HG02623 (cell line): Measurements from ENCODE around the gene GAL3ST2.

Source experiments
- ATAC-seq: cut with Tn5 transposase; IDR thresholded peaks from one replicate; pipeline ENCODE4 v1.9.1; 2021; ENCODE audit warnings: moderate library complexity; ENCODE audit not compliant: unreplicated experiment

Gene GAL3ST2

DNA sequence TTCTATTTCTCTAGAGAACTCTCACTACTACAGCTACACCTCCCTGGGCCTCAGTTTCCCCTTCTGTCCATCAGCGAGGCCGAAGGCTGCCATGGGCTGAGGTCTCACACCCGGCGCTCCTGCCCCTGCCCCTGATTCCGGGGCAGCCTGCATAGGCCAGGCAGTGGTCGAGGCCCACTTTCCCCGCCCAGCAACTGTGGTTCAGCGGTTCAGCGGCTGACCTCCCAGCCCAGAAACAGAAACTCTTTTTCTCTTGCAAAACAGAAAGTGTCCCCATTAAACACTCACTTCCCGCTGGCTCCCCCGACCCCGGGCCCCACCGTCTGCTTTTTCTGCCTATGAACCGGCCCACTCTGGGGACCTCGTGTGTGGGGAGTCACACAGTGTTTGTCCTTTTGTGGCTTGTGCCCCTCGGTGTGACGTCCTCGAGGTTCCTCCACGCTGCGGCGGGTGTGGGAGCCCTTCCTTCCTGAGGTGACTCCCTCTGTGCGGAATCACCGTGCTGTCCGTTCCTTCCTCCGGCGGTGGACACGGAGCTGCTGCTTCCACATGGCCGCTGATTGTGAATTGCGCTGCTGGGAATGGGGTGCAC is 66.1 kb downstream of the GAL3ST2 start:
- ATAC-seq, result no peak

DNA sequence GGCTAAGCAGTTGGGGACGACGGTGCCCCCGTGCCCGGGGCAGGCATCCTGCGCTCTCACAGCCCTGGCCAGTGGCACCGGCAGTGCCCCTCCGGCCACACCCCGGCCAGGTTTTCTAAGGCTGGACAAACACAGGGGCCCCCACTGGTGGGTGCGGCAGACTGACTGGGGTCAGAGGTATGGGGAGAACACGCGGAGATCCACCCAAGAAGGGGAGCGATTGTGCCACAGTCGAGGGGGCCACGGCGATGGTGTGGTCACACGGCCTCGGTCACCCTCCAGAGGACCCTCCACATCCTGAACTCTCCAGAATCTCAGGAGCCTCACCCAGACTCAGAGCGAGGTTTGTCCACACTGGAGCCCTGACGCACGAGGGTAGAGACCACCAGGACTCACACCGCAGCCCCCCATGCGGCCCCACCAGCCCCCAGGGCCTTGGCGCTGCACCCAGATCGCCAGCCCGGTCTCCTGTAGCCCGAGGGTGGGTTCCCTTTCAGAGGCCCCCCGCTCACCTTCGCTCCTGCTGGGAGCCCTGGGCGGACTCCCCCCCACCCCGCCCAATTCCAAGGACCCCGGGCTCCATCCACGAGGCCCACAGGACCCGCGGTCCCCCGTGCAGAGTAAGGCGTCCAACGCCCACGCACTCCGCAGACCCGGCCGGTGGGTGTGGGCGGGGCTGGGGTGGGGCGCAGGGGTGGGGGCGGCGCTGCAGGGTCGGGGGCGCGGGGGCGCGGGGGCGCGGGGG is 66.9 kb downstream of the GAL3ST2 start:
- ATAC-seq, result no peak

DNA sequence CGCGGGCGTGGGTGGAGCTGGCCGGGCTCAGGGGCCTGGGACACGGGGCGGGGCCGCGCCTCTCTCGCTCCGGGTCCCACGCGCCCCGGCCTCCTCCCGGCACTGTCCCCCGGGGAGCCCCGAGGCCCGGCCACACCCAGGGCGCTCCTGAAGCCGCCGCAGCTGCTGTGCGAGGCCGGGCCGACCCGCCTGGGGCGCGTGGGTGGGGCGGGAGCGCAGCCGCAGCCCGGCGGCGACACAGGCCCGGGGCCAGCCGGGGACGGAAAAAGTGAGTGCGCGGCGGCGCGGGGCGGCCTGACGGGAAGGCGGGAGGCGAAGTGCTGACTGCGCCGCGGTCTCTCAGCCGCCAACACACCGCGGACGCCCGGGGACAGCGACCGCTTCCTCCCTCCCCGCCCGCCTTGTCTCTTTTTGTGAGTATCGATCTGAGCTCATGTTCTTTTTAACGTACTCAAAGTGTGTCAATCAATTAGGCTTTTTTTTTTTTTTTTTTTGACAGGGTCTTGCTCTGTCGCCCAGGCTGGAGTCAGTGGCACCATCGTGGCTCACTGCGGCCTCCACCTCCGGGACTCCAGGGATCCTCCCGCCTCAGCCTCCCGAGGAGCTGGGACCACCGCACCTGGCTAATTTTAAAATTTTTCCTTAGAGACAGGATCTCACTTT is 67.6 kb downstream of the GAL3ST2 start:
- no peak for ATAC-seq

DNA sequence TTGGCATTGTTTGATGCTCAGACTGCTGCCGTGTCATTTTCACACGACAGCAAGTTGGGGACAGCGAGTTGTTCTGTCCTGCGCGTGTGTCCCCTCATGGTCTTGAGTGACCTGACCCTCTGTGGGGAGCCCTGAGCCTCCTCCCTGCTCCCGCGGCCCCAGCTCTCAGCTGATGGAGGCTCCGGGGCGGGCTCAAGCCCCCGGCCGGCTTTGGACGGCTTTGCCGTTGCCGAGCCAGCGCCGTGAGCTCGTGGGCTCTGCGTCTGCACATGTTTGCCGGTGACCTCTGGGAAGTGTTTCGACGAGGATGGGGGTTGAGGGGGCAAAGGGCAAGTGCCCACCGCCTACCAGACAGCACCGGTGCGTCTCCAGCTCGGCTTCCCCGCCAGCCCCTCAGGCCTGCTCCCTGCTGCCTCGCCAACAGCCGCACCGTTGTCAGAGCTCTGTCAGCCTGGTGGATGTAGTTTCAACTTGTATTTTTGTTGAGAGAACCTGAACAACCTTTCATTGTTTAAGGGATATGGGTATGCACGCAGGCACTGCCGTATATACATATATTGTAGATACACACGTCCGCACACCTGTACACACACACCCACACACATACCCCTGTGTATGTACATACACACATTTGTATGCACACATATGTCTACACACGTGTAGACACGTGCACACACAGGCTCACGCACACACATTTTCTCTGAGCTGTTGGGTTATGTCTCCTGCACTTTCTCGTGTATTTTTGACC is 68.4 kb downstream of the GAL3ST2 start:
- ATAC-seq, result no peak

DNA sequence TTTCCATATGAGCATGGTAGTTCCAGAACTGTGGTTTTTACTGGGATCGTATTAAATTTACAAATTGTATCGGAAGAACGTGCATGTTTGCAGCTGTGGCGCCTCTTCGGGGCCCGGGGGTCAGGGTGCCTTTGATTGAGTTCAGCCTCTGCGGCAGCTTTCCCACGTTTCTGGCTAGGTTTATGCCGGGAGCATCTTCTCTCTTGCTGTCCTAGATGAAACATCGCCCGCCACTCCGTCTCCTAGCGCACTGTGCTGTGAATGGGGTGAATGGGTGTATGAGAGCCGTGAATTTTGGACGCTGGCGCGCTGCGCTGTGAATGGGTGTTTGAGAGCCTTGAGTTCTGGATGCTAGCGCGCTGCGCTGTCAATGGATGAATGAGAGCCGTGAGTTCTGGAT is 69.8 kb downstream of the GAL3ST2 start:
- ATAC-seq, result no peak

DNA sequence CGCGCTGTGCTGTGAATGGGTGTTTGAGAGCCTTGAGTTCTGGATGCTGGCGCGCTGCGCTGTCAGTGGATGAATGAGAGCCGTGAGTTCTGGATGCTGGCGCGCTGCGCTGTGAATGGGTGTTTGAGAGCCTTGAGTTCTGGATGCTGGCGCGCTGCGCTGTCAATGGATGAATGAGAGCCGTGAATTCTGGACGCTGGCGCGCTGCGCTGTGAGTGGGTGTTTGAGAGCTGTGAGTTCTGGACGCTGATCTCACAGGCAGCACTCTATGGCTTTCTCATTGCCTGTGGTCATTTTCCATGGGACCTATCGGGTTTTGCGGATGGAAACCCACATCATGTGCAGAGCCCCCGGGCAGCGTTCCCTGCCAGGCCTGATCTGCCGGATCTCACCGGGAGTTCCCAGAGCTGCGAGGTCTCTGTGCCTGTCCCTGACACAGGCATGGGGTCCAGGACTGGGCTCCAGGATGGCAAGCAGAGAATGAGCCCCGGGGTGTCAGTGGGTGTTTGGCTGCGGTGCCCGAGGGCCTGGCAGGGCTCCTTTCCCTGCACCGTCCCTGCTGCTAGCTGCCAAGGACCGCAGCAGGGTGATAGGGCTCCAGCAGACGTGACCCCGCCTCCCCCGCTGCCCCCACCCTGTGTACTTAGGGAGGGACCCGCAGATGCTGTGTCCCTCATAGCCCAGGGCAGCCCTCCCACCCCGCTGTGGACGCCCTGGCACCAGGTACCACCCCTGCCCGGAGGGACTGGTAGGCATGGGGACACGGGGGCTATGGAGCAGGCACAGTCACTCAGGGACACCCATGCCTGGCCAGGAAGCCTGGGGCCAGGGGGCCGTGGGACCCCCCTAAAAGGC is 72.4 kb downstream of the GAL3ST2 start:
- ATAC-seq, result no peak

DNA sequence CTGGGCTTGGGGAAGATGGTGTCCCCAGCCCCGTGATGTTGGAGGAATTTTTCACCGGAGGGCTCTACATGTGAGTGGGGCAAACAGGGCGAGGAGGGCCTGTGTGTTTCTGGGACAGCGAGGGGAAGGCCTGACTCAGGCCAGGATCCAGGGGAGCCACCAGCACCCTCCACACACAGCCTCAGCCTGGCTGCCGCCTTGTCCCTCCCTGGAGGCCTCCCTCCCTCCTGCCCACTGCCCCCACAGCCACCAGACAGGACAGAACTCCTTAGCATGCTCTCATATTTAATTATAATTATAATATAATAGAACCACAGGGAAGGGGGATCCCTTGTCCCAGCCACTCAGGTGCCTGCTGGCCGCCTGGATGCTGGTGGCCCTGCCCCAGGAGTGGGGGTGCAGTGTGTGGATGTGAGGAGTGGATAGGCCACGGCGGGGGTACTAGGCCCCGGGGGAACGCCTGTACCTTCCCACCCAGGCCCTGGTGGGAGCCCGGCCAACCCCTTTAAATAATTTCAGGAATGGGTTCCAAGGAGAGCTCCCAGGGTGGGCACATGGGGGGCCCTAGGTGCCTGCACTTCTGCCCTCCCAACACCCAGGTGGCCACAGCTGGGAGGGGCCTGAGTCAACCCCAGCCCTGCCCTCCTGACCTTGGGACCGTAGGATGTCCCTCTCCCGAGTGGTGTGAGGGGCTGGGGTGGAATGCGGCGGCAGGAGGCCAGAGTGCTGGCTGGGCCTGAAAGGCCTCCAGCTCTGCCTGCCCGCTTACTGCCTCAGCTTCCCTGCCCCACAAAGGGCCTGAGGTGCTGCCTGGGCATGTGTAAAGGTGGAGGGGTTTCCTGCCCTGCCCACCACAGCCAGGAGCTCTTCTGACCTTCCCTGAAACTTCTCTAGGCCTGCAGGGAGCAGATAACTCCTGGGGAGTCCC is 73.3 kb downstream of the GAL3ST2 start:
- ATAC-seq, result no peak

DNA sequence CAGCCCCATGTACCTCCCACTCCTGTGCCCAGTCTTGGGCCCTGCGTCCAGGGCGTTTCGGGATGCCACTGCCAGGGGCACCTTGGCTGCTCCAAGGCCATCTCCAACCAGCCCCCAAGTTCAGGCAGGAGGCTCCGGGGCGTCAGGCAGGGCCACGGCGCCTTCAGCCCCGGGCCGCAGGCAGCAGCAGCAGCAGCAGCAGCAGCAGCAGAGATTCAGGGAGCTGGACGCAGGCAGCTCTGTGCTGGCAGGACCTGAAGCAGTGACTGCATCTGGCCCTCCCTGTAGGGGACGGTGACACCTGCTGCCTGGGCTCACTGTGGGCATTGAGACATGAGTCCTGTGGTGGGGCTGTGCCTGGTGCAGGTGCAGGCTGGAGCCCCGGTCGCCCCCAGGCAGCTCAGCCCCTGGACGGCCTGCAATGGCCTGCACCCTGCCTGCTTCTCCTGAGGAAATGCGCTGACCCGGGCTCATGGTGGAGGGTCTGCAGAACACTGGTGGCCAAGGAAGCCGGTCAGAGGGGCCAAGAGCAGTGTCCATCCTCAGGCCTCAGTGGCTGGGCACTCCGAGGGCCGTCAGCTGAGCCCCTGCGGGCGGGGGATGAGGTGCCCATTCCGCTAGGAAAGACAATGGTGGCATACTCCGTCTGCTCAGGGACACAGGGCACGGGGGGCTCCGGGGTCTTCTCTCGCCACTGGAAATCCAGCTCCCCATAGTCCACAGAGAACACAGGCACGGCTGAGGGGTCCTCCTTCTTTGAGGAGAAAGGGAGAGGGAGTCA is 74.1 kb downstream of the GAL3ST2 start:
- ATAC-seq, result no peak

DNA sequence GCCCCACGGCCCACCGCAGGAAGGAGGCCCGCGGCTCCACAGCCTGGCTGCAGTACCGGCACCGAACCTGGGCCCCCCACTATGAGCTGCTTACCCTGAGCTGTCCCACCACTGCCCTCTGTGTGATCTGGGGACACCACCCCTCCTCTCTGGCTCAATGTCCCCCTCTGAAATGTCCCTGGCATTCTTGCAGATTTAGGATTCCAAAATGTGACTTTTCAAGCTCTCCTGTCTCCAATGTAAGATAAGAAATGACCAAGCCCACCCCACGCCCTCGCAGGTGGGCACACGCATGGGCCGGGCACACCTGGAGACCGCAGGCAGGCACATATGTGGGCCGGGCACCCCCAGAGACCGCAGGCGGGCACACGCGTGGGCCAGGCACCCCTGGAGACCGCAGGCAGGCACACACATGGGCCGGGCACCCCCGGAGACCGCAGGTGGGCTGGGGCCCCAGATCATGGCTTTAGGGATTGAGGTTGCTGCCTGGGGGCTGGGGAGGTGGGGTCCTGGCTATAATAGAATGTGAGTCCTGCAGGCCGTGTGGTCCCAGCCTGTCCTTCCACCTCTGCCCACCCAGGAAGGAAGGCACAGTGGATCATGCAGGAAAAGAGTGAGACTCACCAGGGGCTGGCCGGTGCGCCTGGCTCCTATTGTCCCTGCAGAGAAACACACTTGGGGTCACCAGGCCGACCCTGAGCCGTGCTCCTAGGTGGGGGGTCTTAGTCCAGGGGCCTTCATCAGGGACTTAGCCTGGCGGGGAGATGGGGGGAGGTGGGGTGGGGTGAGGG is 74.9 kb downstream of the GAL3ST2 start:
- ATAC-seq, result no peak

DNA sequence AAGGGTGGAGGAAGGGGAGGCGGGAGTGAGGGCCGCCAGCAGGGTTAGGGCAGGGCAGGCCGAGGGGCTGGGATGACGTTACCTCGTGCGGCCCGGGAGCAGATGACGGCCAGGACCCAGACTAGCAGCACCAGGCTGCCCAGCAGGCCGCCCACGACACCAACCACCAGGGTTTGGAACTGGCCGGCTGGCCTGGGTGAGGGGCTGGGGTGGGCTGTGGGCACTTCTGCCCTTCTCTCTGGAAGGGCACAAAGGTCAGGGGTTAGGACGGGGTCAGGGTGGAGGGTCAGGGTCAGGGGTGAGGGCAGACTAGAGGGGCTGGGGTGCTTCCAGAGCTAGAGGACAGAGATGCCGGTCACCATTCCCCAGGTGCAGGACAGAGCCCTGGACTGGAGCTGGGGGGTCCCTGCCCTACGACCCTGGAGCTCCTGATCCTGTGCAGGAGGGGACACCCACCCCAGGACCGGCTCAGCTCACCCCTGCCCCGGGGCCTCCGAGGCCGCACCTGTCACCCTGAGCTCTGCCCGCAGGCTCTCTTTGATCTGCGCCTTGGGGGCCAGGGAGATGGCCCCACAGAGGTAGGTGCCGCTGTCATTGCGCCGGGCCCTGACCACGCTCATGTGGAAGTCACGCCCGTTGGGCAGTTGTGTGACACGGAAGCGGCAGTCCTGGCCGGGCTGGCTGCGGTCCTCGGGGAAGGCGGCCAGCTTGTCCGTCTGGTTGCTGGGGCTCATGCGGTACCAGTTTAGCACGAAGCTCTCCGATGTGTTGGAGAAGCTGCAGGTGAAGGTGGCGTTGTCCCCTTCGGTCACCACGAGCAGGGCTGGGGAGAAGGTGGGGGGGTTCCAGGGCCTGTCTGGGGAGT is 75.7 kb downstream of the GAL3ST2 start:
- ATAC-seq, result no peak

DNA sequence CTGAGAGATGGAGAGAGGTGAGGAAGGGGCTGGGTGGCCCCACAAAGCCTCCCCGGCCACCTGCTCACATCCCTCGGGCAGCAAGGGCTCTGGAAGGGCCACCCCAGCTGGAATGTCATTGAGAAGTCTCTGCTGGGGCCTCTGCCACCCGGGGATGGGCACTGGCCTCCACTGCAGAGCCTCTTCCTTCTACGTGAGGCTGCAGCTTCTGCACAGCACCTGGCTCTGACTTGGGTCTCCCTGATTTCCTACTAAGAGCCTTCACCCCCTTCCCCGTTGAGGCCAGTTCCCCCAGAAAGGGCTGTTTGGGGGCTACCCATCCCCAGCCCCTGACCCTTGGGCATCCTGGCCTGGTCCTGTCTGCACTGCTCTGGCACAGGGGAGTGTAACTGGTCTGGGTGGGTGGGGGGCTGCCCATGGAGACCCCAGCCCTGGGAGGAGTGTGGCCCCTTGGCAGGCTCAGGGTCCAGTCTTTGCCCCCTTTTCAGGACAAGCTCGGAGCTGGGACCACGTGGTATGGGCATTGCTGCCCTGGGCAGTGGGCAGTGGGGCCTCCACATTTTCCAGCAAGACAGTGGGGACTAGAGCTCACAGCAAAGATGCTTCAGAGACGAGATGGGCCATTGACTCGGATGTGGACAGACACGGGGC is 76.5 kb downstream of the GAL3ST2 start:
- no peak for ATAC-seq
